Colonic mucosa (tissue), 4 donors: ENCODE results near the gene TMEM134. TPM values are rescaled to one million over a fixed set of nuclear protein-coding genes. Genes with fewer than 3 reads are reported as not detected.
"Not testable (repeated sequence)": the region's sequence is repeated elsewhere in the genome, so short reads cannot be mapped to it uniquely, and the experiment has no call there.

Source experiments
- DNase-seq: peaks from one replicate; pipeline ENCODE4 v3.0.0-alpha.2; 2020
- H3K27ac ChIP-seq: fragments of 200-600 bp; one replicate; pipeline ENCODE4 v1.8.0; 2021
- H3K27me3 ChIP-seq: fragments of 200-600 bp; one replicate; pipeline ENCODE4 v1.8.0; 2021
- H3K36me3 ChIP-seq: fragments of 200-600 bp; one replicate; pipeline ENCODE4 v1.8.0; 2021
- H3K4me1 ChIP-seq: fragments of 200-600 bp; one replicate; pipeline ENCODE4 v1.8.0; 2021; ENCODE audit warnings: mild to moderate bottlenecking
- H3K4me3 ChIP-seq: fragments of 200-600 bp; one replicate; pipeline ENCODE4 v1.8.0; 2021
- H3K9ac ChIP-seq, 2 donors: one replicate each; pipeline ENCODE4 v1.7.0; 2013; ENCODE audit warnings: control low read depth in 2 of 2, low read depth in 2 of 2, low read length in 2 of 2
- H3K9me3 ChIP-seq: fragments of 200-600 bp; one replicate; pipeline ENCODE4 v1.8.0; 2021
- intact Hi-C: fragments of 100-400 bp; cut with DNase I; formaldehyde crosslinking; loops from one replicate; pipeline ENCODE4 v1.14.1; 2022
- total RNA-seq, 2 donors: library from RNA; stranded (reverse); fragmentation: NEBNext Ultra II Directional in 1 of 2; extraction: Animal tissue kit (Norgen Biotek cat#: 25700) in 1 of 2; gene quantifications; one replicate each; pipeline ENCODE4 v1.2.1, GENCODE V29; 2021
- TF ChIP-seq, protein P1 (sequence below): fragments of 200-600 bp; IDR thresholded peaks from one replicate; pipeline ENCODE4 v1.8.0; 2022; ENCODE audit warnings: antibody characterized with exemption, mild to moderate bottlenecking
- donor health status: healthy.
- donor health status: DM: no; HTN: no; CAD: no.
- donor health status: DM: no; HTN: no; CAD: no.

Gene TMEM134
- 10 to 100 TPM; 50.1 to 59.5 TPM for total RNA-seq

GRCh38 chr11:67468759-67469507 is at the start of gene TMEM134:
Gene TMEM134, minus strand, starts transcription at chr11:67469251. Its CDS starts 59 bp downstream, at chr11:67469192.
- peak within 1 kb of the TSS; percentile 75 to 94 for H3K9ac ChIP-seq
- no peaks in the 10 kb centered on the region for H3K9me3 ChIP-seq
- intact Hi-C loops, result no loop called here
- peak within 1 kb of the TSS; percentile 90 for H3K27ac ChIP-seq
- DNase-seq, result peak; percentile 92
- H3K4me3 ChIP-seq, result peak within 1 kb of the TSS; percentile 97
- TF ChIP-seq, protein P1, sequence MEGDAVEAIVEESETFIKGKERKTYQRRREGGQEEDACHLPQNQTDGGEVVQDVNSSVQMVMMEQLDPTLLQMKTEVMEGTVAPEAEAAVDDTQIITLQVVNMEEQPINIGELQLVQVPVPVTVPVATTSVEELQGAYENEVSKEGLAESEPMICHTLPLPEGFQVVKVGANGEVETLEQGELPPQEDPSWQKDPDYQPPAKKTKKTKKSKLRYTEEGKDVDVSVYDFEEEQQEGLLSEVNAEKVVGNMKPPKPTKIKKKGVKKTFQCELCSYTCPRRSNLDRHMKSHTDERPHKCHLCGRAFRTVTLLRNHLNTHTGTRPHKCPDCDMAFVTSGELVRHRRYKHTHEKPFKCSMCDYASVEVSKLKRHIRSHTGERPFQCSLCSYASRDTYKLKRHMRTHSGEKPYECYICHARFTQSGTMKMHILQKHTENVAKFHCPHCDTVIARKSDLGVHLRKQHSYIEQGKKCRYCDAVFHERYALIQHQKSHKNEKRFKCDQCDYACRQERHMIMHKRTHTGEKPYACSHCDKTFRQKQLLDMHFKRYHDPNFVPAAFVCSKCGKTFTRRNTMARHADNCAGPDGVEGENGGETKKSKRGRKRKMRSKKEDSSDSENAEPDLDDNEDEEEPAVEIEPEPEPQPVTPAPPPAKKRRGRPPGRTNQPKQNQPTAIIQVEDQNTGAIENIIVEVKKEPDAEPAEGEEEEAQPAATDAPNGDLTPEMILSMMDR, result peak; percentile 26
- peaks cover 15% of the 10 kb centered on the region for H3K4me1 ChIP-seq
- H3K36me3 ChIP-seq, result no peaks in the 10 kb centered on the region
- H3K27me3 ChIP-seq, result no peaks in the 10 kb centered on the region

GRCh38 chr11:67517784-67518552 is 48.9 kb upstream of the TMEM134 start:
- DNase-seq, result no peak
- intact Hi-C loops, result no loop called here
- no peak overlapping the region for H3K4me3 ChIP-seq
- H3K9me3 ChIP-seq, result no peaks in the 10 kb centered on the region
- no peak overlapping the region for H3K27ac ChIP-seq
- no peaks in the 10 kb centered on the region for H3K36me3 ChIP-seq
- no peak overlapping the region for H3K9ac ChIP-seq
- TF ChIP-seq, protein P1, result no peak
- no peaks in the 10 kb centered on the region for H3K4me1 ChIP-seq
- H3K27me3 ChIP-seq, result no peaks in the 10 kb centered on the region

- H3K9me3 ChIP-seq, result no peaks in the 10 kb centered on the region
- DNase-seq, result no peak
- no peak overlapping the region for H3K27ac ChIP-seq
- H3K27me3 ChIP-seq, result no peaks in the 10 kb centered on the region
- TF ChIP-seq, protein P1, result no peak
- H3K9ac ChIP-seq, result no peak overlapping the region
- H3K36me3 ChIP-seq, result no peaks in the 10 kb centered on the region
- H3K4me1 ChIP-seq, result no peaks in the 10 kb centered on the region
- intact Hi-C loops, result no loop called here
- H3K4me3 ChIP-seq, result no peak overlapping the region
These were observed 47.8 kb upstream of the TMEM134 start for GRCh38 chr11:67516806-67517205.

DNA sequence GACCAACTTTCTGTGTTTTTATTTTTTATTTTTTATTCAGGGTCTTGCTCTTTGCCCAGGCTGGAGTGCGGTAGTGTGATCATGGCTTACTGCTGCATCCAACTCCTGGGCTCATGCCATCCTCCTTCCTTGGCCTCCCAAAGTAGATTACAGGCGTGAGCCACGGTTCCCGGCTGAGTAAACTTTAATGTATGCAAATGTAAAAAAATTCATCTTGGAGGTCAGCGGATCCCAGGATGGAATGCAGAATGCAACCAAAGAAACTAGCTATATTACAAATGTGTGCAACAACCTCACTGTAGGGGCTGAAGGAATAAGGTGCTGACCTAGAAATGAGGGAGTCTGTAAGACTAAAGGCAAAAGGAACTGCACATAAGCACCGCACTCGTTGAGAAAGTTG is 45.1 kb upstream of the TMEM134 start:
- Histone ChIP-seq H3K27me3 (no peaks in the 10 kb centered on the region), H3K4me1 (no peaks in the 10 kb centered on the region), H3K27ac (no peak overlapping the region), H3K36me3 (no peaks in the 10 kb centered on the region), H3K9ac (no peak overlapping the region), H3K4me3 (no peak overlapping the region), H3K9me3 (no peaks in the 10 kb centered on the region)
- TF ChIP-seq, protein P1, result no peak
- DNase-seq, result no peak
- intact Hi-C loops, result no loop called here

DNA sequence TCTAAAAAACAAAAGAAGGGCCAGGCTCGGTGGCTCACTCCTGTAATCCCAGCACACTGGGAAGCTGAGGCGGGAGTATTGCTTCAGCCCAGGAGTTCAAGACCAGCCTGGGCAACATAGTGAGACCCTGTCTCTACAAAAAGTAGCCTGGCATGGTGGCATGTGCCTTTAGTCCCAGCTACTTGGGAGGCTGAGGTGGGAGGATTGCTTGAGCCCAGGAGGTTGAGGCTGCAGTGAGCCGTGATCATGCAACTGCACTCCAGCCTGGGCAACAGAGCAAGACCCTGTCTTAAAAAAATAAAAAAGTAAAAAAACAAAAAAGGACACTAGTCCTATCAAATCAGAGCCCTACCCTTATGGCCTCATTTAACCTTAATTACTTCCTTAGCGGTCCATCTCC is 42.5 kb upstream of the TMEM134 start:
- H3K36me3 ChIP-seq, H3K27ac ChIP-seq, H3K4me3 ChIP-seq, H3K27me3 ChIP-seq, intact Hi-C loops, H3K9me3 ChIP-seq, H3K9ac ChIP-seq, DNase-seq, H3K4me1 ChIP-seq: not testable (repeated sequence)

- Histone ChIP-seq H3K36me3 (no peaks in the 10 kb centered on the region), H3K9me3 (no peaks in the 10 kb centered on the region), H3K4me1 (peaks cover 17% of the 10 kb centered on the region), H3K27me3 (no peaks in the 10 kb centered on the region), H3K9ac (no peak overlapping the region), H3K27ac (no peak overlapping the region), H3K4me3 (no peak overlapping the region)
- DNase-seq, result no peak
- intact Hi-C loops, result no loop called here
- TF ChIP-seq, protein P1, result no peak
These were observed 40.9 kb upstream of the TMEM134 start for GRCh38 chr11:67510023-67510345.
